K562 (cell line): ENCODE data around the gene PRKAG2. TPM values are rescaled to one million over a fixed set of nuclear protein-coding genes. Genes with fewer than 3 reads are reported as not detected.

Source experiments
- CHD7 ChIP-seq: fragments of 200-600 bp; sonication (generic); IDR thresholded peaks from one replicate; pipeline ENCODE4 v1.6.1; 2012; ENCODE audit warnings: mild to moderate bottlenecking, low read depth, low read length, inconsistent platforms
- FOXP4 ChIP-seq: sonication (generic); formaldehyde crosslinking; IDR thresholded peaks from 2 replicates; pipeline ENCODE4 v1.8.0; 2022; ENCODE audit warnings: mild to moderate bottlenecking, missing genetic modification reagents, borderline replicate concordance
- HDAC2 ChIP-seq: fragments of 450-650 bp; IDR thresholded peaks from 2 replicates; pipeline ENCODE4 v1.6.1; 2016; ENCODE audit warnings: mild to moderate bottlenecking
- HDAC3 ChIP-seq: fragments of 450-650 bp; IDR thresholded peaks from 2 replicates; pipeline ENCODE4 v1.6.1; 2018; ENCODE audit warnings: borderline replicate concordance, mild to moderate bottlenecking, moderate library complexity; ENCODE audit not compliant: partially characterized antibody
- HINFP ChIP-seq: fragments of 450-650 bp; conservative IDR thresholded peaks from 2 replicates; pipeline ENCODE4 v1.6.1; 2016; ENCODE audit warnings: missing genetic modification characterization, low read depth, mild to moderate bottlenecking, control low read depth, missing compliant biosample characterization
- KHSRP ChIP-seq: fragments of 450-650 bp; IDR thresholded peaks from 2 replicates; pipeline ENCODE4 v1.6.1; 2017
- MCM2 ChIP-seq: fragments of 450-650 bp; IDR thresholded peaks from 2 replicates; pipeline ENCODE4 v1.6.1; 2017; ENCODE audit warnings: low read depth, mild to moderate bottlenecking
- PML ChIP-seq: IDR thresholded peaks from 2 replicates; pipeline ENCODE4 v1.6.1; 2012; ENCODE audit warnings: low read length, inconsistent platforms
- SMAD1 ChIP-seq: fragments of 150-350 bp; IDR thresholded peaks from 2 replicates; pipeline ENCODE4 v1.6.1; 2014; ENCODE audit warnings: low read length, low read depth; ENCODE audit not compliant: partially characterized antibody
- SMC3 ChIP-seq: conservative IDR thresholded peaks from 2 replicates; pipeline ENCODE4 v1.6.1; 2011; ENCODE audit warnings: low read depth, low read length, improper control_type of control experiment; ENCODE audit not compliant: insufficient read depth
- ZBTB43 ChIP-seq: sonication (generic); formaldehyde crosslinking; IDR thresholded peaks from 2 replicates; pipeline ENCODE4 v1.8.0; 2023; ENCODE audit warnings: mild to moderate bottlenecking, missing genetic modification reagents
- ZNF644 ChIP-seq: fragments of 200-800 bp; sonication (Bioruptor generic); IDR thresholded peaks from 2 replicates; pipeline ENCODE4 v1.6.1; 2016; ENCODE audit warnings: low read depth, missing genetic modification characterization, missing compliant biosample characterization
- polyA plus RNA-seq, 8 experiments: library from polyadenylated mRNA; depleted of rRNA in 4 of 8; stranded (reverse) in 5 of 8; unstranded in 3 of 8; fragments of >200 nt; fragmentation: Nextera tagmentation in 2 of 8; fragmentation: Illumina TruSeq in 1 of 8; extraction: Ambion mirVana in 2 of 8; extraction: Trizol in 1 of 8; gene quantifications; 2 replicates each; pipeline versions ENCODE4 v1.2.1 to v1.2.3, GENCODE V29; 2011 to 2014; ENCODE audit warnings: inconsistent platforms in 1 of 8, missing spikeins in 1 of 8
- total RNA-seq, 7 experiments: library from RNA; depleted of rRNA in 6 of 7; stranded (reverse); fragments of >200 nt in 6 of 7; fragmentation: Illumina TruSeq in 2 of 7; extraction: Trizol in 2 of 7; gene quantifications; 2 replicates each; pipeline versions ENCODE4 v1.2.1 to v1.2.3, GENCODE V29; 2011 to 2021; ENCODE audit warnings: low replicate concordance in 1 of 7

PRKAG2 gene
- total and polyA plus RNA-seq, 9 of the 15 experiments (the other 6 are each of a cell fraction or from before 2014, with no cell fraction given): 0.99 to 5.6 (median 3.3) TPM

DNA sequence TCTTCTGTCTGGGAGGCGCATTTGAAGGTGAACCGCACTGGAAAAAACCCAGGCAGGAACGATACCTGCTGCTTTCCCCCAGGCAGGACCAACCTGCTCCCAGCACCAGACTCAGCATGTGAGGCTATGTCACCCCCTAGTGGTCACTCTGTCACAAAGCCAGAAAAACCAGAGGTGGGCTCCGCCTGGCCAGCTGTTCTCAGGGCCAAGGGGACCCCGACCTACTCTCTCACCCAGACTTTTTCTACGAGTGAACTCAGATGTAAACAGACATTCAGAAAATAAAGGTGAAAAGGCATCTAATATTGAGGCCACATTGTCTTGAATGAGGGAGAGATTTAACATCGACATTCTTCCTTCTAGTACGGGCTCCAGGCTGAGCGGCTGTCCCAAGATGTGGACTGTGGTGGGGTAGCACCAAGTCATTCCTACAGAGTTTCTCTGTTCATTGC lies 117.3 kb downstream of the PRKAG2 start (continued):
- no peak for TF ChIP-seq CHD7
- TF ChIP-seq KHSRP: no peak
- TF ChIP-seq ZNF644 (tag): no peak
- no peak for TF ChIP-seq FOXP4 (CRISPR knock-in tag)
- no peak for TF ChIP-seq PML
- no peak for TF ChIP-seq ZBTB43 (CRISPR knock-in tag)
- no peak for TF ChIP-seq HDAC3
- no peak for TF ChIP-seq SMAD1
- no peak for TF ChIP-seq HINFP
- peak; percentile 81 for TF ChIP-seq SMC3
- TF ChIP-seq MCM2: no peak
- no peak for TF ChIP-seq HDAC2
